ENCODE measurements around the gene FAM110C. TPM values are rescaled to one million over a fixed set of nuclear protein-coding genes. Genes with fewer than 3 reads are reported as not detected.

FAM110C gene
- total and polyA plus RNA-seq, 2 of the 8 experiments (the other 6 are each of a cell fraction or from before 2014, with no cell fraction given) = 4.8 to 13.2 TPM

- TF ChIP-seq, protein P1, sequence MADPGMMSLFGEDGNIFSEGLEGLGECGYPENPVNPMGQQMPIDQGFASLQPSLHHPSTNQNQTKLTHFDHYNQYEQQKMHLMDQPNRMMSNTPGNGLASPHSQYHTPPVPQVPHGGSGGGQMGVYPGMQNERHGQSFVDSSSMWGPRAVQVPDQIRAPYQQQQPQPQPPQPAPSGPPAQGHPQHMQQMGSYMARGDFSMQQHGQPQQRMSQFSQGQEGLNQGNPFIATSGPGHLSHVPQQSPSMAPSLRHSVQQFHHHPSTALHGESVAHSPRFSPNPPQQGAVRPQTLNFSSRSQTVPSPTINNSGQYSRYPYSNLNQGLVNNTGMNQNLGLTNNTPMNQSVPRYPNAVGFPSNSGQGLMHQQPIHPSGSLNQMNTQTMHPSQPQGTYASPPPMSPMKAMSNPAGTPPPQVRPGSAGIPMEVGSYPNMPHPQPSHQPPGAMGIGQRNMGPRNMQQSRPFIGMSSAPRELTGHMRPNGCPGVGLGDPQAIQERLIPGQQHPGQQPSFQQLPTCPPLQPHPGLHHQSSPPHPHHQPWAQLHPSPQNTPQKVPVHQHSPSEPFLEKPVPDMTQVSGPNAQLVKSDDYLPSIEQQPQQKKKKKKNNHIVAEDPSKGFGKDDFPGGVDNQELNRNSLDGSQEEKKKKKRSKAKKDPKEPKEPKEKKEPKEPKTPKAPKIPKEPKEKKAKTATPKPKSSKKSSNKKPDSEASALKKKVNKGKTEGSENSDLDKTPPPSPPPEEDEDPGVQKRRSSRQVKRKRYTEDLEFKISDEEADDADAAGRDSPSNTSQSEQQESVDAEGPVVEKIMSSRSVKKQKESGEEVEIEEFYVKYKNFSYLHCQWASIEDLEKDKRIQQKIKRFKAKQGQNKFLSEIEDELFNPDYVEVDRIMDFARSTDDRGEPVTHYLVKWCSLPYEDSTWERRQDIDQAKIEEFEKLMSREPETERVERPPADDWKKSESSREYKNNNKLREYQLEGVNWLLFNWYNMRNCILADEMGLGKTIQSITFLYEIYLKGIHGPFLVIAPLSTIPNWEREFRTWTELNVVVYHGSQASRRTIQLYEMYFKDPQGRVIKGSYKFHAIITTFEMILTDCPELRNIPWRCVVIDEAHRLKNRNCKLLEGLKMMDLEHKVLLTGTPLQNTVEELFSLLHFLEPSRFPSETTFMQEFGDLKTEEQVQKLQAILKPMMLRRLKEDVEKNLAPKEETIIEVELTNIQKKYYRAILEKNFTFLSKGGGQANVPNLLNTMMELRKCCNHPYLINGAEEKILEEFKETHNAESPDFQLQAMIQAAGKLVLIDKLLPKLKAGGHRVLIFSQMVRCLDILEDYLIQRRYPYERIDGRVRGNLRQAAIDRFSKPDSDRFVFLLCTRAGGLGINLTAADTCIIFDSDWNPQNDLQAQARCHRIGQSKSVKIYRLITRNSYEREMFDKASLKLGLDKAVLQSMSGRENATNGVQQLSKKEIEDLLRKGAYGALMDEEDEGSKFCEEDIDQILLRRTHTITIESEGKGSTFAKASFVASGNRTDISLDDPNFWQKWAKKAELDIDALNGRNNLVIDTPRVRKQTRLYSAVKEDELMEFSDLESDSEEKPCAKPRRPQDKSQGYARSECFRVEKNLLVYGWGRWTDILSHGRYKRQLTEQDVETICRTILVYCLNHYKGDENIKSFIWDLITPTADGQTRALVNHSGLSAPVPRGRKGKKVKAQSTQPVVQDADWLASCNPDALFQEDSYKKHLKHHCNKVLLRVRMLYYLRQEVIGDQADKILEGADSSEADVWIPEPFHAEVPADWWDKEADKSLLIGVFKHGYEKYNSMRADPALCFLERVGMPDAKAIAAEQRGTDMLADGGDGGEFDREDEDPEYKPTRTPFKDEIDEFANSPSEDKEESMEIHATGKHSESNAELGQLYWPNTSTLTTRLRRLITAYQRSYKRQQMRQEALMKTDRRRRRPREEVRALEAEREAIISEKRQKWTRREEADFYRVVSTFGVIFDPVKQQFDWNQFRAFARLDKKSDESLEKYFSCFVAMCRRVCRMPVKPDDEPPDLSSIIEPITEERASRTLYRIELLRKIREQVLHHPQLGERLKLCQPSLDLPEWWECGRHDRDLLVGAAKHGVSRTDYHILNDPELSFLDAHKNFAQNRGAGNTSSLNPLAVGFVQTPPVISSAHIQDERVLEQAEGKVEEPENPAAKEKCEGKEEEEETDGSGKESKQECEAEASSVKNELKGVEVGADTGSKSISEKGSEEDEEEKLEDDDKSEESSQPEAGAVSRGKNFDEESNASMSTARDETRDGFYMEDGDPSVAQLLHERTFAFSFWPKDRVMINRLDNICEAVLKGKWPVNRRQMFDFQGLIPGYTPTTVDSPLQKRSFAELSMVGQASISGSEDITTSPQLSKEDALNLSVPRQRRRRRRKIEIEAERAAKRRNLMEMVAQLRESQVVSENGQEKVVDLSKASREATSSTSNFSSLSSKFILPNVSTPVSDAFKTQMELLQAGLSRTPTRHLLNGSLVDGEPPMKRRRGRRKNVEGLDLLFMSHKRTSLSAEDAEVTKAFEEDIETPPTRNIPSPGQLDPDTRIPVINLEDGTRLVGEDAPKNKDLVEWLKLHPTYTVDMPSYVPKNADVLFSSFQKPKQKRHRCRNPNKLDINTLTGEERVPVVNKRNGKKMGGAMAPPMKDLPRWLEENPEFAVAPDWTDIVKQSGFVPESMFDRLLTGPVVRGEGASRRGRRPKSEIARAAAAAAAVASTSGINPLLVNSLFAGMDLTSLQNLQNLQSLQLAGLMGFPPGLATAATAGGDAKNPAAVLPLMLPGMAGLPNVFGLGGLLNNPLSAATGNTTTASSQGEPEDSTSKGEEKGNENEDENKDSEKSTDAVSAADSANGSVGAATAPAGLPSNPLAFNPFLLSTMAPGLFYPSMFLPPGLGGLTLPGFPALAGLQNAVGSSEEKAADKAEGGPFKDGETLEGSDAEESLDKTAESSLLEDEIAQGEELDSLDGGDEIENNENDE (IDR thresholded peaks at IDR 0.05; ENCODE audit: insufficient replicate concordance, low read length) = no peak
These were observed 46.0 kb upstream of the FAM110C start (continued) for GRCh38 chr2:92326-92725.
